ENCODE results near the gene ATP1B3.

The ATP1B3 gene

DNA sequence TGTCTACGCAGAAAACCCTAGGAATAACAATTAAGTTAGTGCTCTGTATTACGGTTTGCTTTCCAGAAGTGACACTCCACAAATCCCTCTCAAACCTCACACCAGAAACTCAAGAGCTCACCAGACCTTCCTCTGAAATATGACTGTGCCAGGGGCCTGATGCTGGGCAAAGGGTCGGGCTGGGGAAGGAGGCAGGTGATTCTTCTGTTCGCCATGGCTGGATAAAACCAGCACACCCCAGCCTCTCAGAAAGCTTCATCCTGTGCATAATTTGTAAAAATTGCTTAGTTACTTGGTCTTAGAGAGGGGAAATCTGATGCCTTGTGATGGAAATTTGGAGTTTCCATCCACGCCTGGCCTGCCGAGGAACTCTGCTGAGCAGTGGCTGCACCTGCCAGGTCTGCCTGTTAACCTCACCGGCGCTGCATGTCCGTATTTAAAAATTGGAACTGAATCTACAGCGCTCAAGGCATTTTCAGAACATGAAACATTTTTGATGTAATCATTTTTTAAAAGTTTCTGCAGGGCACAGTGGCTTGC lies 22.7 kb upstream of the ATP1B3 start:
- TF ChIP-seq, protein P1, sequence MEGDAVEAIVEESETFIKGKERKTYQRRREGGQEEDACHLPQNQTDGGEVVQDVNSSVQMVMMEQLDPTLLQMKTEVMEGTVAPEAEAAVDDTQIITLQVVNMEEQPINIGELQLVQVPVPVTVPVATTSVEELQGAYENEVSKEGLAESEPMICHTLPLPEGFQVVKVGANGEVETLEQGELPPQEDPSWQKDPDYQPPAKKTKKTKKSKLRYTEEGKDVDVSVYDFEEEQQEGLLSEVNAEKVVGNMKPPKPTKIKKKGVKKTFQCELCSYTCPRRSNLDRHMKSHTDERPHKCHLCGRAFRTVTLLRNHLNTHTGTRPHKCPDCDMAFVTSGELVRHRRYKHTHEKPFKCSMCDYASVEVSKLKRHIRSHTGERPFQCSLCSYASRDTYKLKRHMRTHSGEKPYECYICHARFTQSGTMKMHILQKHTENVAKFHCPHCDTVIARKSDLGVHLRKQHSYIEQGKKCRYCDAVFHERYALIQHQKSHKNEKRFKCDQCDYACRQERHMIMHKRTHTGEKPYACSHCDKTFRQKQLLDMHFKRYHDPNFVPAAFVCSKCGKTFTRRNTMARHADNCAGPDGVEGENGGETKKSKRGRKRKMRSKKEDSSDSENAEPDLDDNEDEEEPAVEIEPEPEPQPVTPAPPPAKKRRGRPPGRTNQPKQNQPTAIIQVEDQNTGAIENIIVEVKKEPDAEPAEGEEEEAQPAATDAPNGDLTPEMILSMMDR (IDR thresholded peaks at IDR 0.05; ENCODE audit: insufficient read depth, low read length, poor library complexity, severe bottlenecking), result no peak
- DNase-seq (ENCODE audit: extremely low read depth, insufficient read length), result no peak
- Histone ChIP-seq H3K36me3 (ENCODE audit: control insufficient read depth, insufficient read depth, low read length) (no peaks in the 10 kb centered on the region), H3K27me3 (replicated peaks; ENCODE audit: control insufficient read depth, insufficient read depth, low read length) (no peaks in the 10 kb centered on the region), H3K4me3 (replicated peaks; ENCODE audit: low read depth, low read length) (no peak overlapping the region)

DNA sequence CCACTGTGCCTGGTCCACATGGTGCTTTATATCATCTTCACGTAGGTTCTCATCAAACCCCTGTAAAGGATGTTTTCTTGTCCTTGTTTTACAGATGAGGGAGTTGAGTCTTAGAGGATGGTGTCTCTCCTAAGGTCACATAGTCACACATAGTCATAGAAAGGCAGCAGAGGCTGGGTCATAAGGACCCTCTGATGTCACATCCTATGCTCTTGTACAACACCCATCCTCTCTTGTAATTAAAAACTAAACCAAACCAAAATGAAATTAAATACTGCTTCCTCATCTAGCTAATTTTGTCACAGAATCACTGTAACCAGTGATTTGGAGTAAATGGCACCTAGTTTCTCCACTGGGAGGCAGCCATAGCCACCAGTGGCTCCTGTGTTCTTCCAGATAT lies 21.8 kb upstream of the ATP1B3 start:
- H3K36me3 ChIP-seq (ENCODE audit: control insufficient read depth, insufficient read depth, low read length), result no peaks in the 10 kb centered on the region
- no peak for DNase-seq (ENCODE audit: extremely low read depth, insufficient read length)
- no peak overlapping the region for H3K4me3 ChIP-seq (replicated peaks; ENCODE audit: low read depth, low read length)
- no peaks in the 10 kb centered on the region for H3K27me3 ChIP-seq (replicated peaks; ENCODE audit: control insufficient read depth, insufficient read depth, low read length)
- TF ChIP-seq, protein P1 (IDR thresholded peaks at IDR 0.05; ENCODE audit: insufficient read depth, low read length, poor library complexity, severe bottlenecking), result no peak

DNA sequence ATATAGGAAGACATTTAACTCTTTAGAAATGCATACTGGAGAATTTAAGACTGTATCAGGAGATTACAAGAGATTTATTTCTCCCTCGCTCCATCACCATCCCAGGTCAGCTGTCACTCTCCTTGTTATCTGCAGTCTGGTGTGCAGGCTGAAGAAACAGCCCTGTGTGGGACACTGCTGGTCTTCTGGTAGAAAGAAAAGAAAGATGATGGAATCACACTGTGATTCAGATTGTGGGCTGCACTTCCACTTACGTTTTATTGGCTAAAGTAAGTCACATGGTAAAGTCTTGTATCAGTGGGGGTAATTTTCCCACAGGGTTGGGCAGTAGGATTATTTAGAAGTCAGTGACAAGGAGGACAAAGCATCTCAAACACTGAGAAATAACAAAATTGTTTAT lies 18.1 kb upstream of the ATP1B3 start:
- TF ChIP-seq, protein P1 (IDR thresholded peaks at IDR 0.05; ENCODE audit: insufficient read depth, low read length, poor library complexity, severe bottlenecking), result no peak

DNA sequence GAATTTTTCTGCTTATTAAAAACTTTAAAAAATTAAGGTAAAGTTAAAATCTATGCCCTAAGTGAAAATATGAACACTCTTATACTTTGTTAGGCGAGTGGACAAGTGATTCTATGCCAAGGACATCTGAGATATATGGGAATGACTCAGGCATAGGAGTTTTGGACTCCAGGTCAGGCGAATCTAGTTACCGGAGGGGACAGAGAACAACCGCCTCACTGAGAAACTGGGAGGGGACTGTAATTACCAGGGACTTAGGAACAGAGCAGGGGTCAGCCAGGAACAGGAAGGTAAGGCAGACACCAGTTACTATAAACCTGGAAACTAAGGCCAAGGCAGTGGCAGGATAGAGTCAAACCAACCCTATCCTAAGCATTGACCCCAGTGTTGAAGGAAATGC lies 16.8 kb upstream of the ATP1B3 start:
- H3K27me3 ChIP-seq (replicated peaks; ENCODE audit: control insufficient read depth, insufficient read depth, low read length), result no peaks in the 10 kb centered on the region
- DNase-seq (ENCODE audit: extremely low read depth, insufficient read length), result no peak
- TF ChIP-seq, protein P1 (IDR thresholded peaks at IDR 0.05; ENCODE audit: insufficient read depth, low read length, poor library complexity, severe bottlenecking), result no peak
- H3K36me3 ChIP-seq (ENCODE audit: control insufficient read depth, insufficient read depth, low read length), result no peaks in the 10 kb centered on the region
- H3K4me3 ChIP-seq (replicated peaks; ENCODE audit: low read depth, low read length), result no peak overlapping the region

More for the DNA sequence above, 18.1 kb upstream of the ATP1B3 start:
- H3K27me3 ChIP-seq (replicated peaks; ENCODE audit: control insufficient read depth, insufficient read depth, low read length), result no peaks in the 10 kb centered on the region
- H3K4me3 ChIP-seq (replicated peaks; ENCODE audit: low read depth, low read length), result no peak overlapping the region
- DNase-seq (ENCODE audit: extremely low read depth, insufficient read length), result no peak
- H3K36me3 ChIP-seq (ENCODE audit: control insufficient read depth, insufficient read depth, low read length), result no peaks in the 10 kb centered on the region

DNA sequence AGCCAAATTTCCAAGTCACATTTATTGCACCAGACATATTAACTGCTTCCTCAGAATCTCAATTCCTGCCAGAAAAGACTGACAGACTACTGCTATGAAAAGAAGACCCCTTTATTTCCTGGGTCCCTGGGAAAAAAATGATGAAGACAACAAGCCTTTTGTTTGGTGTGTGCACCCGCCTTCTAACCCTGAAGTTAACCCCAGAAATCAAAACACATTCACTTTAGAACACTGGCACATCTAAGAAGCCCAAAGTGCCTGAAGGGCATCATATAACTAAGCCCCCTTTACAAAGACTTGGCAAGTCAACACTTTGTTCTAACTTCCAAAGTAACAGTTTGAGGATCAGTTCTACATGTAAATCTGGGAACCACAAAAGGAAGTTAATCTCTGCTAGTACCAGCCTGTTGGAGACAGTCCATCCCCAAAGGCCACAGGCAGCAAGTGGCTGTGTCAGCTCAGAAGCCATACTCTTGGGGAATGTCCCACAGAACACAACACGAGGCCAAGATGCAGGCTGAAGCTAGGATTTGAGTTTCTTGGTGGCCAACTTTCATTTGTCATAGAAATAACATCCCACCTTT lies 16.3 kb upstream of the ATP1B3 start:
- DNase-seq (ENCODE audit: extremely low read depth, insufficient read length), result no peak
- Histone ChIP-seq H3K27me3 (replicated peaks; ENCODE audit: control insufficient read depth, insufficient read depth, low read length) (no peaks in the 10 kb centered on the region), H3K4me3 (replicated peaks; ENCODE audit: low read depth, low read length) (no peak overlapping the region), H3K36me3 (ENCODE audit: control insufficient read depth, insufficient read depth, low read length) (no peaks in the 10 kb centered on the region)
- TF ChIP-seq, protein P1 (IDR thresholded peaks at IDR 0.05; ENCODE audit: insufficient read depth, low read length, poor library complexity, severe bottlenecking), result no peak

Data from GM06990 (cell line).